ENCODE data around the gene CFAP53. TPM values are rescaled to one million over a fixed set of nuclear protein-coding genes. Genes with fewer than 3 reads are reported as not detected.

CFAP53 gene
- total and polyA plus RNA-seq, 12 donors: 0.09 to 0.44 (median 0.18) TPM; not detected in 4

DNA sequence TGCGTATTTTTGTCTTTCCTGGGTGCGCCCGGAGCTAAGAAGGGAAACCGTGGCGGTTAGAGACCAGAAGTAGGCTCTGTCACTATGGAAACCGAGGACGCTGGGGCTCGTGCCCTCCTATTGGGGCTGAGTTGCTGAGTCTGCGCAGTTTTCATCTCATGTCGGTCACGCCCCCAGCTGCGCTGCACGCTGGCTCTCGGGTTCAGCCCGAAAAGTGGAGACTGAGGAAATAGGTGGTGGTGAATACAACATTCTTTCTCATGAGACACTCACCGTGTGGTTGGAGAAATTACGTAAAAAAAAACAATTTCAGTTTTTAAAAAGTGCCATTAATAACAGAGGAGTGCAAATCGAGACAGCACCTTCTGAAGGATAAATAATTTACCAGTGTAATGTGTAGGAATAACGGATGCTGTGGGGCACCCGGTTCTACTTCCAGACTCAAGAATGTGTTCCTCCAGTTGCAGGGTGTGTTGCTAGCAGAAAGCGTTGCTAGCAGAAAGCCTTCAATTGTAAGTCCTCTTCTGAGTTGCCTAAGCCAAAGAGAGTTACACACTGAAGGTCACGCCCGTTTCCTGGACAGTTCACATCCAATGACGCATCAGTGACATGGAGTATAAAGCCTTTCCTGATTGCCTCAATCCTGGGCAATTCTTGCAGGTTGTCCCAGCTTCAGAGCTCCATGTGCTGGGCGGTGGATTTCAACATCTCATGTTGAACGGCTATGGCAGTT is 41.6 kb upstream of the CFAP53 start:
- DNase-seq (peak; percentile 86 to 93), ATAC-seq (peak; percentile 95 to 99 (median 98))
- no peak for TF ChIP-seq CTCF (IDR thresholded peaks at IDR 0.05)
- intact Hi-C loops (cut with DNase I): no loop called here
- Histone ChIP-seq H3K9me3 (peaks cover 0 to 10% (median 0%) of the 10 kb centered on the region in 11 donors), H3K4me1 (peaks cover 0 to 21% (median 7%) of the 10 kb centered on the region in 9 donors), H3K36me3 (no peaks in the 10 kb centered on the region), H3K4me3 (peak overlapping the region in 9 of 10 donors; percentile 22 to 57 (median 56)), H3K27ac (peak overlapping the region in 2 of 10 donors; percentile 5 to 60), H3K27me3 (peaks cover 0 to 31% (median 13%) of the 10 kb centered on the region in 7 donors)
- WGBS, 2 donors: 6 to 9% methylated on average over 26 of the region's 26 CpGs

DNA sequence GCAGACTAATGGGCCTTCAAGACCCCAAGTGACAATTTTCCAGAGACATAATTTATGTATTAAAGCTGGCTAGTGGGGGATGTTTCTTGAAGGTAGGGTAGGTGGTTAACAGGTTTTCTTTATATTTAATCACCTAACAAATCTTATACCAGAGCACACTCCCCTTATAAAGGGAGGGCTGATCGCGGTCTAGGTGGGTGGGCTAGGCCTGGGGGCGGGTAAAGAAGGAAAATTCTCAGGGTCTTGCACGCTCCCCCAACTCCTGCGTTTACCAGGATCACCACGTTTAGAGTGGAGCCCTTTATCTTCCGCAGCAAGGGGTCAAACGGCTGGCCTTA is 41.1 kb upstream of the CFAP53 start:
- peaks cover 0 to 21% (median 7%) of the 10 kb centered on the region in 9 donors for H3K4me1 ChIP-seq
- intact Hi-C loops (cut with DNase I): no loop called here
- no peak for DNase-seq
- no peaks in the 10 kb centered on the region for H3K36me3 ChIP-seq
- H3K4me3 ChIP-seq: peak overlapping the region in 9 of 10 donors; percentile 22 to 57 (median 56)
- no peak for TF ChIP-seq CTCF (IDR thresholded peaks at IDR 0.05)
- peak in 1 of 8 donors; percentile 44 for ATAC-seq
- H3K27me3 ChIP-seq: peaks cover 0 to 36% (median 17%) of the 10 kb centered on the region in 7 donors
- peaks cover 0 to 10% (median 0%) of the 10 kb centered on the region in 11 donors for H3K9me3 ChIP-seq
- peak overlapping the region in 1 of 10 donors; percentile 60 for H3K27ac ChIP-seq
- WGBS, 2 donors: 3% methylated on average over 8 of the region's 8 CpGs

DNA sequence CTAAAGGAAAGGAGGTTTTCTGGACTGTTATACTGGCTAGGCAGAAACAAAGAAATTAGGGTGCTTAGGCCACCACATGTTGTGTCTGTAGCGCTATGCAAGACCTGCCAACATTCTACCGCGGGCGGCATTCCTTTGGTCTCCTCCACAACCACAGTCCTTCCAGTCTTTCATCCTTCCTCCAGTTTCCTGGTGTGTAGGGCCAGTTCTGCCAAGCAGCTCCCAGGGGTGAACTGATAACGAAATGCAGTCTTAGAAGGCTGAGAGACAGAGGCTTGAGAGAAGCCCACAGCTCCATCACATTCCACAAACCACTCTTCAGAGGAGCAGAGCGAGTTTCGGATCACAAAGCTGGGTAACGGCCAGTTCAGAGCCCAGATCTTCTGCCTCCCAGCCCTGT is 40.6 kb upstream of the CFAP53 start:
- Histone ChIP-seq H3K36me3 (no peaks in the 10 kb centered on the region), H3K4me3 (peak overlapping the region in 8 of 10 donors; percentile 38 to 57 (median 56)), H3K9me3 (peaks cover 0 to 10% (median 0%) of the 10 kb centered on the region in 11 donors), H3K27ac (peak overlapping the region in 1 of 10 donors; percentile 60), H3K27me3 (peaks cover 0 to 40% (median 21%) of the 10 kb centered on the region in 7 donors), H3K4me1 (peaks cover 0 to 21% (median 7%) of the 10 kb centered on the region in 9 donors)
- no peak for DNase-seq
- intact Hi-C loops (cut with DNase I): no loop called here
- TF ChIP-seq CTCF (IDR thresholded peaks at IDR 0.05): no peak
- peak in 3 of 8 donors; percentile 14 to 38 (median 15) for ATAC-seq
- 32 to 44% methylated on average over 8 of the region's 8 CpGs for WGBS, 2 donors

DNA sequence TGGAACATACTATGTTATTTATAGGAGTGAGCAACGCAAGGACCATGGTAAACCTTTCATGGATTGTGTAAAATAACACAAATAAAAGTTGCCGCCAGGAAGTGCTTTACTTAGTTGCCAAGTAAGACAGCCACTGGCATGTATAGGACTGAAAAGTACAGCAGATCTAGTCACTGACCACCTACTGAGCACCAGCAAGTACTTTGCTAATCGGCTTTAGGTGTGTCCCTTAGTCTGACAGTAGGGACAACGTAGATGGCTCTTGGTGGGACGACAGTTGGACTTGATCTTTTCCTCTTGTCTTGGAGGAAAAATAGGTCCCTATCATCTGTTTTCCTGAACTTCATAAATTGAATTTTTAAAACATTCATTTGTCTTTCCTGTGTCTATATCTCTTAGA is 34.8 kb upstream of the CFAP53 start:
- Histone ChIP-seq H3K36me3 (no peaks in the 10 kb centered on the region), H3K27me3 (peaks cover 9 to 72% (median 55%) of the 10 kb centered on the region in 7 donors), H3K4me1 (peaks cover 0 to 16% (median 13%) of the 10 kb centered on the region in 9 donors), H3K9me3 (peaks cover 0 to 10% (median 0%) of the 10 kb centered on the region in 11 donors), H3K4me3 (no peak overlapping the region), H3K27ac (no peak overlapping the region)
- 51 to 66% methylated on average over 5 of the region's 5 CpGs for WGBS, 2 donors
- intact Hi-C loops (cut with DNase I): no loop called here
- TF ChIP-seq CTCF (IDR thresholded peaks at IDR 0.05): no peak
- DNase-seq (no peak), ATAC-seq (no peak)

Measured in heart right ventricle (tissue), 16 donors.